ENCODE data around the gene CPSF7. TPM values are rescaled to one million over a fixed set of nuclear protein-coding genes. Genes with fewer than 3 reads are reported as not detected.

The CPSF7 gene, protein sequence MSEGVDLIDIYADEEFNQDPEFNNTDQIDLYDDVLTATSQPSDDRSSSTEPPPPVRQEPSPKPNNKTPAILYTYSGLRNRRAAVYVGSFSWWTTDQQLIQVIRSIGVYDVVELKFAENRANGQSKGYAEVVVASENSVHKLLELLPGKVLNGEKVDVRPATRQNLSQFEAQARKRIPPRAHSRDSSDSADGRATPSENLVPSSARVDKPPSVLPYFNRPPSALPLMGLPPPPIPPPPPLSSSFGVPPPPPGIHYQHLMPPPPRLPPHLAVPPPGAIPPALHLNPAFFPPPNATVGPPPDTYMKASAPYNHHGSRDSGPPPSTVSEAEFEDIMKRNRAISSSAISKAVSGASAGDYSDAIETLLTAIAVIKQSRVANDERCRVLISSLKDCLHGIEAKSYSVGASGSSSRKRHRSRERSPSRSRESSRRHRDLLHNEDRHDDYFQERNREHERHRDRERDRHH
- 10 to 100 TPM; 56.9 to 72.4 (median 64.8) TPM for total RNA-seq (2021; fragmentation: NEBNext Ultra II Directional; extraction: Animal tissue kit (Norgen Biotek cat#: 25700))
- long read RNA-seq, partial matches to known transcripts, result 11 of 13 reads
- long read RNA-seq, other reads (novel, unspliced or antisense), result 1 of 13 reads

DNA sequence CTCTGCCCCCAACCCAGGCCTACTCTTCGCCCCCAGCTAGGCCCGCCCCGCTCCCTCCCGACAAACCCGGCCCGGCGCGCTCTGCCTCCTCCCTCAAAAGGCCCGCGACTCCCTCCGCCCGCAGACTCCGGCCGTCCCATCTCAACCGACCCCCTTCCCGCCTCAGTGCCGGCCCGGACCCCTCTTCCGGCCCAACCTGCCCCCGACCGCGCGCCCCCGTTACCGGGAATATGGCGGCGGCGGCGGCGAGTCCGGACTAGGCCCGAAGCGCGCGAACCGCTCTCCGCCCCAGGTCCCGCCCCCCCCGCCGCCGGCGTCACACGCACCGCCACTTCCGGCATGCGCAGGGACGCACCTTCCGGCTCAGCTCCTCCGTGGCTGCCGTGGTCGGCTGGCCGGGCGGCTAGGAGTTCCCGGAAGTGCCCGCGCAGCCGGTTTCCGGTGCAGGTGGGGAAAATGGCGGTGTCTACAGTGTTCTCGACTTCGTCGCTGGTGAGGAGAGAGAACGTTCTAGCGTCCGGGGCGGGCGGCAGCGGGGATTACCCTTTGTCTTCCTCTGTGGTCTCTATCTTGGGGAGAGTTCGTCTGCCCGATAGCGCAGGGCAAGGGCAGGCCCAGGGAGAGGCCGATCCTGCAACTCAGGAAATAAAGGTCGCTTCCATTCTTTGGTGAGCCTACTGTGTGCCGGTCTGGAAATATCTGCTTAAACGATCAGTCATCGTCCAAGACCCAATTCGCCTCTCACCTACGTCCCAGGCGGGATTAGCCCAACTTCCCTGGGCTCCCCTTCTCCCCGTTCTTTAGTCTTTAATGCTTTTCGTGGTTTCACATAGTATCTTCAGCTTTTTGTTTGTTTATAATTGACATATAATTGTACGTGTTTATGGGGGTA lies at the start of gene CPSF7, which contains the start of gene SDHAF2:
Gene CPSF7 (minus strand): TSS at position 285 of the 892 bp plus-strand sequence. CDS start 740 bp downstream, outside the sequence.
Gene SDHAF2 (plus strand): TSS at position 434 of the 892 bp plus-strand sequence. CDS start 23 bp downstream, at position 457.
- Mint-ChIP-seq H3K27ac (peak within 1 kb of the TSS; percentile 94), H3K4me3 (peak within 1 kb of the TSS; percentile 98), H3K27me3 (ENCODE audit: insufficient read depth) (no peaks in the 10 kb centered on the region; the same call in 1 of the 2 replicates), H3K36me3 (ENCODE audit: low read depth) (peaks cover 30% of the 10 kb centered on the region), H3K9me3 (no peaks in the 10 kb centered on the region), H3K4me1 (ENCODE audit: low read depth) (peaks cover 36% of the 10 kb centered on the region)
- peak; percentile 93 for DNase-seq
- TF ChIP-seq, protein P1, sequence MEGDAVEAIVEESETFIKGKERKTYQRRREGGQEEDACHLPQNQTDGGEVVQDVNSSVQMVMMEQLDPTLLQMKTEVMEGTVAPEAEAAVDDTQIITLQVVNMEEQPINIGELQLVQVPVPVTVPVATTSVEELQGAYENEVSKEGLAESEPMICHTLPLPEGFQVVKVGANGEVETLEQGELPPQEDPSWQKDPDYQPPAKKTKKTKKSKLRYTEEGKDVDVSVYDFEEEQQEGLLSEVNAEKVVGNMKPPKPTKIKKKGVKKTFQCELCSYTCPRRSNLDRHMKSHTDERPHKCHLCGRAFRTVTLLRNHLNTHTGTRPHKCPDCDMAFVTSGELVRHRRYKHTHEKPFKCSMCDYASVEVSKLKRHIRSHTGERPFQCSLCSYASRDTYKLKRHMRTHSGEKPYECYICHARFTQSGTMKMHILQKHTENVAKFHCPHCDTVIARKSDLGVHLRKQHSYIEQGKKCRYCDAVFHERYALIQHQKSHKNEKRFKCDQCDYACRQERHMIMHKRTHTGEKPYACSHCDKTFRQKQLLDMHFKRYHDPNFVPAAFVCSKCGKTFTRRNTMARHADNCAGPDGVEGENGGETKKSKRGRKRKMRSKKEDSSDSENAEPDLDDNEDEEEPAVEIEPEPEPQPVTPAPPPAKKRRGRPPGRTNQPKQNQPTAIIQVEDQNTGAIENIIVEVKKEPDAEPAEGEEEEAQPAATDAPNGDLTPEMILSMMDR (IDR thresholded peaks at IDR 0.05), result no peak

DNA sequence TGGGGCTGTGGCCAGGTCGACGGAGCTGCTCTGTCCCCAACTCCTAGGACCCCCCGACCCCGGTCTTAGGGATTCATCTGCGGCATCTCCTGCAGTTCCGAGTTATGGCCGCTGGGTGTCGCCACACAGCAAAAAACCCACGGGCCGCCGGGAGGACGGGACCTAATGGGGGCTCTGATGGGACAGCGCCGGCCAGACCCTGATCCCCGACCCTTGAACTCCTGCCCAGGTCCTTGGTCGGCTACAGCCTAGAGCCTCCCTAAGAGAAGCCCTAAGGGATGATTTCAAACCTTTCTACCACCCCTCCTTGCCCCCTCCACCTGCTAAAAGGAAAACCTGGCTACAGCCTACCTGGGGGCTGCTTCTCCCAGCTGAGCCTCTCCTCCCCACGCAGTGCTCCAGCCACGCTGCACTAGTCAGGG lies 48.0 kb upstream of the CPSF7 start:
- H3K27me3 Mint-ChIP-seq (ENCODE audit: insufficient read depth), result peaks cover 8% of the 10 kb centered on the region
- H3K27ac Mint-ChIP-seq, result no peak overlapping the region
- no peak overlapping the region for H3K4me3 Mint-ChIP-seq
- H3K4me1 Mint-ChIP-seq (ENCODE audit: low read depth), result peaks cover 18% of the 10 kb centered on the region
- DNase-seq, result no peak
- TF ChIP-seq, protein P1 (IDR thresholded peaks at IDR 0.05), result peak; percentile 99
- H3K36me3 Mint-ChIP-seq (ENCODE audit: low read depth), result peaks cover 11% of the 10 kb centered on the region
- no peaks in the 10 kb centered on the region for H3K9me3 Mint-ChIP-seq

DNA sequence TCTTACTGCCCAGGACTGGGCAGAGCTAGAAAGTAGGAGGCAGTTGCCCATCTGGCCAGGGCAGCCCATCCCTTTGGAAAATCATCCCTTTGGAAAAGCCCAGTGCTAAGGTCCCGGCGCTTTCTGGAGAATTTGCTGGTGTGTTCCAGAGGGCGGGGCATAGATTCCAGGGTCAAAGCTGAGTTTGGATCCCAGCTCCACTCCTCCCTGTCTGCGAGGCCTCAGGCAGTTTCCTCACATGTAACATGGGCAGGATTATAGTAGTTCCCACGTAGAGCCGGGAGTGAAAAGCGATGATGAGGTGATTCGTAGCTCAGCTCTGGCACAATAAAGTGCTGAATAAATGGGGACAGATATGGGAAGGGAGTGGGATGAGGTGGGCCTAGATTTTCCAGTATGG lies 47.4 kb upstream of the CPSF7 start:
- Mint-ChIP-seq H3K9me3 (no peaks in the 10 kb centered on the region), H3K4me3 (no peak overlapping the region), H3K36me3 (ENCODE audit: low read depth) (peaks cover 13% of the 10 kb centered on the region), H3K27ac (no peak overlapping the region), H3K27me3 (ENCODE audit: insufficient read depth) (peaks cover 8% of the 10 kb centered on the region), H3K4me1 (ENCODE audit: low read depth) (peaks cover 24% of the 10 kb centered on the region)
- no peak for DNase-seq
- TF ChIP-seq, protein P1 (IDR thresholded peaks at IDR 0.05), result no peak

DNA sequence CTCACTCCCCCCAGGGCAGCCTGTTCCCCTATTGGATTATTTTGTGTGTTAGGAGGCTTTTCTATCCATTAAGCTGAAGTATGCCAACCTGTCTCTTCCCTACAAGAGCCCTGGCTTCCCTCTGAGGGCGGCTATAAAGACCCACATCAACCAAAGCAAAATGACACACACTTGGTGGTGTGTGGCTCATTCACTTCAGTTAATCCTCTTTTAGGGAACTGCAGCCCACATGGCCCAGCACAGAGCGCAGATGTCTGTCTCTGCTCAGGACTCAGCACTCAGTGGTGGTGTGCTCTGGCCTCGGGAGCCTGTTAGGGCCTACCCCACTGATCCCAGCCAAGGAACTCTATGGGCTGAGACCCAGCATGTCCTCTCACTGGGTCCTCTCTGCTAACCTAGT lies 46.6 kb upstream of the CPSF7 start:
- no peak for DNase-seq
- H3K27ac Mint-ChIP-seq, result no peak overlapping the region
- peaks cover 13% of the 10 kb centered on the region for H3K36me3 Mint-ChIP-seq (ENCODE audit: low read depth)
- H3K4me3 Mint-ChIP-seq, result no peak overlapping the region
- TF ChIP-seq, protein P1 (IDR thresholded peaks at IDR 0.05), result no peak
- H3K9me3 Mint-ChIP-seq, result no peaks in the 10 kb centered on the region
- peaks cover 8% of the 10 kb centered on the region for H3K27me3 Mint-ChIP-seq (ENCODE audit: insufficient read depth)
- peaks cover 26% of the 10 kb centered on the region for H3K4me1 Mint-ChIP-seq (ENCODE audit: low read depth)

DNA sequence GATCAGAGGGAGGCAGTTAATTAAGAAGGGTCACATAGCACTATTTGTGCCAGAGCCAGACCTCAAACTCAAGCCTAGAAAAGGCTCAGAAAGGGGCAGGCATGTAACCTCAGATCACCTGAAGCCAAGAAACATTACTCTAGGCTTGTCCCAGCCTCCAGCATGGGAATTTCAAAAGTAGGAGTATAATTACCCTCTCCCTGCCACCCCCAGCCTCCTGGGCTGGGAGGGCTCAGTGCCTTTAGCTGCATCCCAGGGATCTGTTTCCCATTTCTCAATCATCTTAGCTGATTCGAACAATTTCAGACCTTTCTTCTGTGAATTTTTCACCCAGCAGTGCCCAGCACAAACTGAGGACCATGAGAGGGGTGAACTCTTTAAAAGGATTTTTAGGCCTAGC lies 45.7 kb upstream of the CPSF7 start:
- TF ChIP-seq, protein P1 (IDR thresholded peaks at IDR 0.05), result no peak
- no peaks in the 10 kb centered on the region for H3K9me3 Mint-ChIP-seq
- H3K27ac Mint-ChIP-seq, result no peak overlapping the region

More for the DNA sequence above, 45.7 kb upstream of the CPSF7 start:
- H3K4me1 Mint-ChIP-seq (ENCODE audit: low read depth), result peaks cover 26% of the 10 kb centered on the region
- peaks cover 8% of the 10 kb centered on the region for H3K27me3 Mint-ChIP-seq (ENCODE audit: insufficient read depth)
- H3K36me3 Mint-ChIP-seq (ENCODE audit: low read depth), result peaks cover 13% of the 10 kb centered on the region
- no peak overlapping the region for H3K4me3 Mint-ChIP-seq
- DNase-seq, result no peak
